8988T (cell line): Measurements from ENCODE around the gene SLFN12L.
"Not testable (repeated sequence)": the region's sequence is repeated elsewhere in the genome, so short reads cannot be mapped to it uniquely, and the experiment has no call there.

Experiments
- DNase-seq: peaks from one replicate; pipeline ENCODE4 v3.0.0; 2011

SLFN12L gene

GRCh38 chr17:35541434-35541833 is 4.0 kb upstream of the SLFN12L start:
- DNase-seq, result no peak

- no peak for DNase-seq
Observed at GRCh38 chr17:35540589-35541404, 3.3 kb upstream of the SLFN12L start.

GRCh38 chr17:35539659-35540026 is 2.2 kb upstream of the SLFN12L start:
- DNase-seq, result no peak

GRCh38 chr17:35536664-35537171 is 760 bp downstream of the SLFN12L start:
- DNase-seq, result no peak

GRCh38 chr17:35535406-35535805 is 2.1 kb downstream of the SLFN12L start:
- DNase-seq, result not testable (repeated sequence)

- DNase-seq, result no peak
Observed at GRCh38 chr17:35534576-35535093, 2.8 kb downstream of the SLFN12L start.

GRCh38 chr17:35531160-35531559 is 6.3 kb downstream of the SLFN12L start:
- no peak for DNase-seq

- no peak for DNase-seq
Observed at GRCh38 chr17:35529866-35530265, 7.6 kb downstream of the SLFN12L start.

- not testable (repeated sequence) for DNase-seq
Observed at GRCh38 chr17:35529326-35529725, 8.2 kb downstream of the SLFN12L start.

GRCh38 chr17:35523296-35523695 is 14.2 kb downstream of the SLFN12L start:
- no peak for DNase-seq

GRCh38 chr17:35521654-35522256 is 15.7 kb downstream of the SLFN12L start:
- not testable (repeated sequence) for DNase-seq

GRCh38 chr17:35521150-35521549 is 16.3 kb downstream of the SLFN12L start:
- no peak for DNase-seq

- DNase-seq, result no peak
Observed at GRCh38 chr17:35519906-35520442, 17.5 kb downstream of the SLFN12L start.

- DNase-seq, result no peak
Observed at GRCh38 chr17:35519439-35519838, 18.0 kb downstream of the SLFN12L start.

- not testable (repeated sequence) for DNase-seq
Observed at GRCh38 chr17:35518431-35518830, 19.0 kb downstream of the SLFN12L start.

GRCh38 chr17:35515027-35515426 is 22.5 kb downstream of the SLFN12L start:
- no peak for DNase-seq

- no peak for DNase-seq
Observed at GRCh38 chr17:35514564-35514963, 22.9 kb downstream of the SLFN12L start.

GRCh38 chr17:35510052-35510451 is 27.4 kb downstream of the SLFN12L start:
- no peak for DNase-seq

GRCh38 chr17:35507714-35508113 is 29.8 kb downstream of the SLFN12L start:
- not testable (repeated sequence) for DNase-seq

- DNase-seq, result no peak
Observed at GRCh38 chr17:35499548-35499947, 37.9 kb downstream of the SLFN12L start.

GRCh38 chr17:35498448-35499178 is 38.9 kb downstream of the SLFN12L start:
- no peak for DNase-seq

GRCh38 chr17:35496451-35497290 is 40.8 kb downstream of the SLFN12L start:
- DNase-seq, result no peak
